AG04450 (cell line): ENCODE data around the gene TBC1D2B. TPM values are rescaled to one million over a fixed set of nuclear protein-coding genes. Genes with fewer than 3 reads are reported as not detected.

Experiments used
- CTCF ChIA-PET: fragments of 300-600, 350-600 bp; formaldehyde crosslinking; extraction: SDS; loops from one replicate; lab custom pipeline; 2022; ENCODE audit warnings: antibody characterized with exemption, inconsistent platforms; lab: Charles Lee
- POLR2A ChIA-PET: fragments of 350-600 bp; formaldehyde crosslinking; extraction: SDS; loops from one replicate; lab custom pipeline; 2021; ENCODE audit warnings: antibody characterized with exemption, inconsistent platforms; lab: Yijun Ruan, JAX
- DNase-seq: peaks from one replicate; pipeline ENCODE4 v3.0.0-alpha.2; 2011; ENCODE audit warnings: low read depth, low spot score
- H3K27ac ChIP-seq: one replicate; pipeline ENCODE4 v1.5.1; 2012; ENCODE audit warnings: low read depth, low read length, control low read depth
- H3K27me3 ChIP-seq: one replicate; pipeline ENCODE4 v1.6.0; 2012; ENCODE audit warnings: low read length; ENCODE audit not compliant: control insufficient read depth, insufficient read depth
- H3K4me3 ChIP-seq: 2 replicates; pipeline ENCODE4 v1.5.1; 2011; ENCODE audit warnings: mild to moderate bottlenecking, low read depth, low read length, control low read depth
- H3K9me3 ChIP-seq: 2 replicates; pipeline ENCODE4 v1.5.1; 2012; ENCODE audit warnings: low read length; ENCODE audit not compliant: control insufficient read depth, insufficient read depth
- CTCF ChIP-seq: IDR thresholded peaks from 2 replicates; pipeline ENCODE4 v1.5.1; 2011; ENCODE audit warnings: low read depth, low read length, control low read depth, inconsistent platforms
- polyA plus RNA-seq: library from polyadenylated mRNA; depleted of rRNA; stranded (reverse); fragments of >200 nt; gene quantifications from 2 replicates; pipeline ENCODE4 v1.2.3, GENCODE V29; 2011

Gene TBC1D2B
- polyA plus RNA-seq, 1 experiment = 42.0 TPM

- POLR2A ChIA-PET = no interaction called here
- Histone ChIP-seq H3K4me3 (no peak overlapping the region), H3K27me3 (peaks cover 8% of the 10 kb centered on the region), H3K9me3 (no peaks in the 10 kb centered on the region), H3K27ac (no peak overlapping the region)
- TF ChIP-seq CTCF = no peak
- CTCF ChIA-PET = interaction anchor here (10.9 kb wide), 1 partner anchor 137 kb away, joined by 327 read pairs; no protein-coding TSS in a partner anchor
- DNase-seq = no peak
These were observed 26.6 kb upstream of the TBC1D2B start for GRCh38 chr15:78104119-78104479.

- no peak overlapping the region for H3K27ac ChIP-seq
- no peak for DNase-seq
- ChIA-PET CTCF (interaction anchor here (10.9 kb wide), 1 partner anchor 137 kb away, joined by 327 read pairs; no protein-coding TSS in a partner anchor), POLR2A (no interaction called here)
- no peaks in the 10 kb centered on the region for H3K9me3 ChIP-seq
- H3K27me3 ChIP-seq = peaks cover 8% of the 10 kb centered on the region
- TF ChIP-seq CTCF = no peak
- H3K4me3 ChIP-seq = no peak overlapping the region
These were observed 26.1 kb upstream of the TBC1D2B start for GRCh38 chr15:78103406-78104118.

- DNase-seq = no peak
- Histone ChIP-seq H3K9me3 (no peaks in the 10 kb centered on the region), H3K27me3 (peaks cover 9% of the 10 kb centered on the region), H3K27ac (no peak overlapping the region), H3K4me3 (no peak overlapping the region)
- ChIA-PET POLR2A (no interaction called here), CTCF (interaction anchor here (0.9 to 10.9 kb wide), 3 partner anchors 135 to 143 kb away, joined by 4 to 327 read pairs (median 8); no protein-coding TSS in a partner anchor)
- TF ChIP-seq CTCF = no peak
These were observed 25.2 kb upstream of the TBC1D2B start for GRCh38 chr15:78102741-78103140.

- Histone ChIP-seq H3K27me3 (peaks cover 10% of the 10 kb centered on the region), H3K4me3 (no peak overlapping the region), H3K9me3 (no peaks in the 10 kb centered on the region), H3K27ac (no peak overlapping the region)
- CTCF ChIA-PET = interaction anchor here (0.7 to 2.1 kb wide), 3 partner anchors 135 to 143 kb away, joined by 3 to 8 read pairs (median 4); no protein-coding TSS in a partner anchor
- POLR2A ChIA-PET = interaction anchor here (1.1 kb wide), 1 partner anchor 9 kb away, joined by 4 read pairs; no protein-coding TSS in a partner anchor
- DNase-seq = no peak
- TF ChIP-seq CTCF = no peak
These were observed 24.7 kb upstream of the TBC1D2B start for GRCh38 chr15:78102211-78102610.
